ENCODE data around the gene TMEM212.

The TMEM212 gene

DNA sequence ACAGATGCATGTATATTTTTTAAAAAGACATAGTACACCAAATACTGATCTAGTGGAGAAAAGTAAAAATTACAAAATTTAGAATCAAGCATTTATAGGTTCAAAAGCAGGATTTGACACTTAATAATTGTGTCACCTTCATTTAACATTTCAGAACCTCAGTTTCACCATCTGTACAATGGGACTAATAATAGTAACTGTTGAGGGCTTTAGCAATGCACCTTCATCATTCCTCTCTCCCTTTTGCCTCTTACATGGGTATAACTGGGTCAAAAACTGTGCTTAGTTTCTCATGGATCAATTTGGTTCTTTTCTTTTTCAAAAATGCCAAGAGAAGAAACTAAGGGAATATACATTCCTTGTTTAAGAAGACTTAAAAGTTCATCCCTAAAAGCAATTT, 5.5 kb upstream of the TMEM212 start:
- Histone ChIP-seq H3K27ac (ENCODE audit: poor library complexity, severe bottlenecking) (no peak overlapping the region), H3K36me3 (ENCODE audit: low read depth) (no peaks in the 10 kb centered on the region), H3K4me3 (ENCODE audit: severe bottlenecking) (no peak overlapping the region), H3K9me3 (ENCODE audit: severe bottlenecking) (no peaks in the 10 kb centered on the region), H3K27me3 (ENCODE audit: insufficient read depth, poor library complexity, severe bottlenecking) (no peaks in the 10 kb centered on the region), H3K4me1 (ENCODE audit: insufficient read depth, poor library complexity, severe bottlenecking) (no peaks in the 10 kb centered on the region)
- DNase-seq (ENCODE audit: low spot score) (no peak), ATAC-seq (ENCODE audit: low read depth) (no peak)
- TF ChIP-seq CTCF (IDR thresholded peaks at IDR 0.05; ENCODE audit: poor library complexity, severe bottlenecking), result no peak

DNA sequence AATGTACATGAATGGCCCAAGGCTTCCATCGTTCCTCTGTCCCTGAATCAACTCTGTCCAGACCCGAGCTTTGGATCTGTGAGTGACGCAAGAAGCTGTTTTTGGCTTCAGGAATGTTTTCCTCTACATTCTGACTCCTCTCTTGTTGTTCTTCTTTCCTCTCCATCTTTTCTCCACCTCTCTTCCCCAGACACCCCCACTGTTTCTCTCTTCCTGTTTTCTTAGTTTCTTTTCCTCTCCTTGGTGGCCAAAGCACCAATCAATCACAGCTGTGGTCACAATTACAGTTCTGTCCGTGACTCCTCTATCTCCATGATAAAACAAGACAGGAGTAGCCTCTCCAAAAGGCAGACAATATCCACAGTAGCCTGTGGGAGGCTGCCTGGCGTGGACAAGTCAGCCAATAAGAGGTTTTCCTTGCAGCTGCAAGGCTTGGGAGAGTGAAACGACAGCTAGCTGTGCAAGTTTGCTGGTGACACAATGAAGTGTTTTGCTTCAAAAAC, 4.9 kb upstream of the TMEM212 start:
- no peak overlapping the region for H3K27ac ChIP-seq (ENCODE audit: poor library complexity, severe bottlenecking)
- TF ChIP-seq CTCF (IDR thresholded peaks at IDR 0.05; ENCODE audit: poor library complexity, severe bottlenecking), result no peak
- no peaks in the 10 kb centered on the region for H3K9me3 ChIP-seq (ENCODE audit: severe bottlenecking)
- H3K4me1 ChIP-seq (ENCODE audit: insufficient read depth, poor library complexity, severe bottlenecking), result no peaks in the 10 kb centered on the region
- no peak overlapping the region for H3K4me3 ChIP-seq (ENCODE audit: severe bottlenecking)
- no peaks in the 10 kb centered on the region for H3K36me3 ChIP-seq (ENCODE audit: low read depth)
- no peaks in the 10 kb centered on the region for H3K27me3 ChIP-seq (ENCODE audit: insufficient read depth, poor library complexity, severe bottlenecking)
- ATAC-seq (ENCODE audit: low read depth) (no peak), DNase-seq (ENCODE audit: low spot score) (no peak)

GRCh38 chr3:171839270-171839669, 3.9 kb upstream of the TMEM212 start:
- no peak overlapping the region for H3K27ac ChIP-seq (ENCODE audit: poor library complexity, severe bottlenecking)
- no peaks in the 10 kb centered on the region for H3K4me1 ChIP-seq (ENCODE audit: insufficient read depth, poor library complexity, severe bottlenecking)
- H3K27me3 ChIP-seq (ENCODE audit: insufficient read depth, poor library complexity, severe bottlenecking), result no peaks in the 10 kb centered on the region
- no peak for DNase-seq (ENCODE audit: low spot score)
- H3K36me3 ChIP-seq (ENCODE audit: low read depth), result no peaks in the 10 kb centered on the region
- H3K4me3 ChIP-seq (ENCODE audit: severe bottlenecking), result no peak overlapping the region
- no peak for ATAC-seq (ENCODE audit: low read depth)
- TF ChIP-seq CTCF (IDR thresholded peaks at IDR 0.05; ENCODE audit: poor library complexity, severe bottlenecking), result no peak
- no peaks in the 10 kb centered on the region for H3K9me3 ChIP-seq (ENCODE audit: severe bottlenecking)

DNA sequence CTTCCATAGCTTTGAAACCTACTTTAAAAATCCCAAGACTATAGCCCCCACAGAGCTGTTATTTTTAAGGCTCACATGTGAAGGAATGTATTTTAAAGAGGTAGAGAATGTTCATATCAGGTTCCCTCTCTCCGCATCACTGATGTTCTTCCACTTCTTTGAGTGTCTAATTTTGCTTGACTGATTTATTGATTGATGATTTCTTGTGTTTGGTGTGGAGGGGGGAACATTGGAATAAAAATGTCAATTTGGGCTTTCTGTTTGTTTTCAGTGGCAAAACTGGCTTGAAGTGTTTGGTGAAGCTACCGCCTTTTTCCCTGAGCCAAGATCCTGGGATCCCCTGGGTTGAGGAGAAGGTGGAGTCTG, 2.7 kb upstream of the TMEM212 start:
- DNase-seq (ENCODE audit: low spot score) (no peak), ATAC-seq (ENCODE audit: low read depth) (no peak)
- H3K4me3 ChIP-seq (ENCODE audit: severe bottlenecking), result no peak overlapping the region
- H3K9me3 ChIP-seq (ENCODE audit: severe bottlenecking), result no peaks in the 10 kb centered on the region
- no peak overlapping the region for H3K27ac ChIP-seq (ENCODE audit: poor library complexity, severe bottlenecking)
- no peaks in the 10 kb centered on the region for H3K27me3 ChIP-seq (ENCODE audit: insufficient read depth, poor library complexity, severe bottlenecking)
- no peaks in the 10 kb centered on the region for H3K36me3 ChIP-seq (ENCODE audit: low read depth)
- no peak for TF ChIP-seq CTCF (IDR thresholded peaks at IDR 0.05; ENCODE audit: poor library complexity, severe bottlenecking)
- no peaks in the 10 kb centered on the region for H3K4me1 ChIP-seq (ENCODE audit: insufficient read depth, poor library complexity, severe bottlenecking)

GRCh38 chr3:171840811-171841619, 2.1 kb upstream of the TMEM212 start:
- Histone ChIP-seq H3K27me3 (ENCODE audit: insufficient read depth, poor library complexity, severe bottlenecking) (no peaks in the 10 kb centered on the region), H3K4me1 (ENCODE audit: insufficient read depth, poor library complexity, severe bottlenecking) (no peaks in the 10 kb centered on the region), H3K27ac (ENCODE audit: poor library complexity, severe bottlenecking) (no peak overlapping the region), H3K36me3 (ENCODE audit: low read depth) (no peaks in the 10 kb centered on the region), H3K4me3 (ENCODE audit: severe bottlenecking) (no peak overlapping the region), H3K9me3 (ENCODE audit: severe bottlenecking) (no peaks in the 10 kb centered on the region)
- TF ChIP-seq CTCF (IDR thresholded peaks at IDR 0.05; ENCODE audit: poor library complexity, severe bottlenecking), result no peak
- DNase-seq (ENCODE audit: low spot score), result no peak
- ATAC-seq (ENCODE audit: low read depth), result no peak

All from RWPE2 (cell line).